Smooth muscle cell (in vitro differentiated cells): ENCODE results near the gene ZMPSTE24. TPM values are rescaled to one million over a fixed set of nuclear protein-coding genes. Genes with fewer than 3 reads are reported as not detected.

Experiments
- DNase-seq: peaks from one replicate; lab custom pipeline; 2025; ENCODE audit not compliant: unreplicated experiment; lab: John Stamatoyannopoulos, UW
- H2AFZ ChIP-seq: fragments of 200-600 bp; sonication (generic); 2 replicates; pipeline ENCODE4 v1.6.0; 2016; ENCODE audit warnings: antibody characterized with exemption, low read depth, mild to moderate bottlenecking
- H3F3A ChIP-seq: fragments of 200-600 bp; sonication (generic); 2 replicates; pipeline ENCODE4 v1.6.0; 2017; ENCODE audit warnings: antibody characterized with exemption, low read depth
- H3K27ac ChIP-seq: fragments of 200-600 bp; sonication (generic); 2 replicates; pipeline ENCODE4 v1.5.1; 2016; ENCODE audit warnings: low read depth, mild to moderate bottlenecking
- H3K27me3 ChIP-seq: fragments of 200-600 bp; sonication (generic); 2 replicates; pipeline ENCODE4 v1.6.1; 2016; ENCODE audit warnings: low read depth, mild to moderate bottlenecking
- H3K36me3 ChIP-seq: fragments of 200-600 bp; sonication (generic); 2 replicates; pipeline ENCODE4 v1.5.1; 2016; ENCODE audit warnings: low read depth
- H3K4me1 ChIP-seq: fragments of 200-600 bp; sonication (generic); 2 replicates; pipeline ENCODE4 v1.5.1; 2016; ENCODE audit warnings: low read depth
- H3K4me2 ChIP-seq: fragments of 200-600 bp; sonication (generic); 2 replicates; pipeline ENCODE4 v1.6.0; 2016; ENCODE audit warnings: mild to moderate bottlenecking
- H3K4me3 ChIP-seq: fragments of 200-600 bp; sonication (generic); 2 replicates; pipeline ENCODE4 v1.5.1; 2016; ENCODE audit warnings: mild to moderate bottlenecking
- H3K79me2 ChIP-seq: fragments of 200-600 bp; sonication (generic); 2 replicates; pipeline ENCODE4 v1.6.0; 2016; ENCODE audit warnings: low read depth, mild to moderate bottlenecking
- H3K9ac ChIP-seq: fragments of 200-600 bp; sonication (generic); 2 replicates; pipeline ENCODE4 v1.6.0; 2016; ENCODE audit warnings: low read depth
- H3K9me3 ChIP-seq: fragments of 200-600 bp; sonication (generic); replicated peaks from 2 replicates; pipeline ENCODE4 v1.5.1; 2016; ENCODE audit warnings: low read depth
- H4K20me1 ChIP-seq: fragments of 200-600 bp; sonication (generic); 2 replicates; pipeline ENCODE4 v1.6.0; 2016; ENCODE audit warnings: low read depth
- CTCF ChIP-seq: fragments of 200-600 bp; sonication (generic); IDR thresholded peaks from 2 replicates; pipeline ENCODE4 v1.5.1; 2017; ENCODE audit warnings: borderline replicate concordance, mild to moderate bottlenecking, antibody characterized with exemption; ENCODE audit not compliant: insufficient read depth, poor library complexity, severe bottlenecking
- WGBS: methylation state at CpG from one replicate; pipeline ENCODE4 v1.1.7; 2016; ENCODE audit warnings: low lambda C conversion rate; 5-methylcytosine and 5-hydroxymethylcytosine counted together
- polyA plus RNA-seq: library from polyadenylated mRNA; unstranded; fragments of >200 nt; fragmentation: Nextera tagmentation; extraction: Ambion mirVana; gene quantifications from 2 replicates; pipeline ENCODE4 v1.2.1, GENCODE V29; 2016
- total RNA-seq: library from RNA; depleted of rRNA; stranded (reverse); fragments of >200 nt; gene quantifications from 2 replicates; pipeline ENCODE4 v1.2.3, GENCODE V29; 2014

Gene ZMPSTE24
- total and polyA plus RNA-seq, 2 experiments from 2014 or later = 28.8 to 48.9 TPM

- Histone ChIP-seq H3F3A (no peaks in the 10 kb centered on the region), H3K4me1 (peaks cover 15% of the 10 kb centered on the region), H3K27me3 (no peaks in the 10 kb centered on the region), H2AFZ (peak overlapping the region; percentile 77), H3K79me2 (peaks cover 37% of the 10 kb centered on the region), H4K20me1 (no peaks in the 10 kb centered on the region), H3K9ac (peak overlapping the region; percentile 93), H3K27ac (peak overlapping the region; percentile 93), H3K4me2 (peak overlapping the region; percentile 87), H3K9me3 (no peaks in the 10 kb centered on the region), H3K4me3 (peak overlapping the region; percentile 63), H3K36me3 (peaks cover 14% of the 10 kb centered on the region)
- under 1% methylated on average over 16 of the region's 16 CpGs for WGBS
- no peak for DNase-seq
- no peak for TF ChIP-seq CTCF
These were observed 736 bp upstream of the ZMPSTE24 start for GRCh38 chr1:40257313-40257687.

- under 1% methylated on average over 10 of the region's 10 CpGs for WGBS
- Histone ChIP-seq H3K79me2 (peaks cover 44% of the 10 kb centered on the region), H3K27me3 (no peaks in the 10 kb centered on the region), H3K27ac (peak overlapping the region; percentile 93), H3K4me2 (peak overlapping the region; percentile 97), H4K20me1 (no peaks in the 10 kb centered on the region), H3K4me3 (peak overlapping the region; percentile 63), H3K36me3 (peaks cover 14% of the 10 kb centered on the region), H3K9ac (peak overlapping the region; percentile 80), H2AFZ (peak overlapping the region; percentile 87), H3K9me3 (no peaks in the 10 kb centered on the region), H3F3A (no peaks in the 10 kb centered on the region), H3K4me1 (peaks cover 15% of the 10 kb centered on the region)
- TF ChIP-seq CTCF = no peak
- DNase-seq = no peak
These were observed 371 bp downstream of the ZMPSTE24 start for GRCh38 chr1:40258445-40258769.

GRCh38 chr1:40264354-40264781, 6.3 kb downstream of the ZMPSTE24 start:
- H3K27ac ChIP-seq = peak overlapping the region; percentile 53
- no peak overlapping the region for H3K4me2 ChIP-seq
- peaks cover 25% of the 10 kb centered on the region for H3K36me3 ChIP-seq
- no peaks in the 10 kb centered on the region for H3K9me3 ChIP-seq
- H4K20me1 ChIP-seq = peaks cover 15% of the 10 kb centered on the region
- H3K4me3 ChIP-seq = no peak overlapping the region
- no peak overlapping the region for H3K9ac ChIP-seq
- TF ChIP-seq CTCF = no peak
- DNase-seq = no peak
- H2AFZ ChIP-seq = no peak overlapping the region
- no peaks in the 10 kb centered on the region for H3K27me3 ChIP-seq
- 76% methylated on average over 3 of the region's 3 CpGs for WGBS
- peaks cover 26% of the 10 kb centered on the region for H3K79me2 ChIP-seq
- H3K4me1 ChIP-seq = no peaks in the 10 kb centered on the region
- H3F3A ChIP-seq = no peaks in the 10 kb centered on the region

- Histone ChIP-seq H2AFZ (no peak overlapping the region), H3K27ac (no peak overlapping the region), H3F3A (no peaks in the 10 kb centered on the region), H3K4me2 (no peak overlapping the region), H3K9ac (no peak overlapping the region), H3K27me3 (no peaks in the 10 kb centered on the region), H3K9me3 (no peaks in the 10 kb centered on the region), H3K36me3 (peaks cover 24% of the 10 kb centered on the region), H3K79me2 (peaks cover 21% of the 10 kb centered on the region), H4K20me1 (peaks cover 15% of the 10 kb centered on the region), H3K4me3 (no peak overlapping the region), H3K4me1 (no peaks in the 10 kb centered on the region)
- TF ChIP-seq CTCF = no peak
- no peak for DNase-seq
These were observed 7.3 kb downstream of the ZMPSTE24 start for GRCh38 chr1:40265298-40265697.
